NCI-H748 treated with DMSO at 0.1 percent for 48 hours (cell line): ENCODE results near the gene ARID4B.
"Not testable (repeated sequence)": the region's sequence is repeated elsewhere in the genome, so short reads cannot be mapped to it uniquely, and the experiment has no call there.

Experiments
- DNase-seq: peaks from one replicate; lab custom pipeline; 2025; lab: John Stamatoyannopoulos, UW

Gene ARID4B

GRCh38 chr1:235329139-235329902 is 1.3 kb upstream of the ARID4B start:
- DNase-seq = no peak

GRCh38 chr1:235328271-235329138 is 526 bp upstream of the ARID4B start, which contains the start of gene GGPS1:
Gene GGPS1 (plus strand): TSS chr1:235328570. CDS start chr1:235335265, 6,695 bp downstream.
- DNase-seq = peak; percentile 94

GRCh38 chr1:235326719-235327558 is 1.0 kb downstream of the ARID4B start:
- DNase-seq = no peak

- no peak for DNase-seq
Measured at GRCh38 chr1:235325854-235326253, 2.1 kb downstream of the ARID4B start.

- no peak for DNase-seq
Measured at GRCh38 chr1:235325139-235325538, 2.8 kb downstream of the ARID4B start.

GRCh38 chr1:235324296-235324695 is 3.7 kb downstream of the ARID4B start:
- DNase-seq = no peak

- no peak for DNase-seq
Measured at GRCh38 chr1:235320521-235321179, 7.3 kb downstream of the ARID4B start.

GRCh38 chr1:235319255-235319654 is 8.7 kb downstream of the ARID4B start:
- DNase-seq = no peak

GRCh38 chr1:235317168-235317567 is 10.8 kb downstream of the ARID4B start:
- DNase-seq = no peak

- DNase-seq = no peak
Measured at GRCh38 chr1:235315735-235316134, 12.2 kb downstream of the ARID4B start.

GRCh38 chr1:235315173-235315572 is 12.8 kb downstream of the ARID4B start:
- DNase-seq = no peak

GRCh38 chr1:235313931-235314678 is 13.9 kb downstream of the ARID4B start:
- DNase-seq = no peak

GRCh38 chr1:235313262-235313661 is 14.7 kb downstream of the ARID4B start:
- DNase-seq = no peak

- DNase-seq = not testable (repeated sequence)
Measured at GRCh38 chr1:235309206-235309605, 18.8 kb downstream of the ARID4B start.

- DNase-seq = no peak
Measured at GRCh38 chr1:235307158-235308124, 20.5 kb downstream of the ARID4B start.

- peak; percentile 54 for DNase-seq
Measured at GRCh38 chr1:235304549-235305451, 23.2 kb downstream of the ARID4B start.

- no peak for DNase-seq
Measured at GRCh38 chr1:235302143-235302542, 25.8 kb downstream of the ARID4B start.

GRCh38 chr1:235299169-235299858 is 28.7 kb downstream of the ARID4B start:
- DNase-seq = no peak
